Activated CD8-positive, alpha-beta memory T cell treated with anti-CD3 and anti-CD28 coated beads, Interleukin-2, amount 50 U/mL, for 48 hours (primary cell): ENCODE measurements around the gene LRRFIP1.
A peak's percentile ranks its signal among the peaks of the same experiment; 100 is the strongest.

Experiments
- DNase-seq: peaks from one replicate; pipeline ENCODE4 v3.0.0-alpha.2; 2020

LRRFIP1 gene

GRCh38 chr2:237708491-237708890, 81.1 kb downstream of the LRRFIP1 start:
- DNase-seq, result no peak

- no peak for DNase-seq
These were observed 81.6 kb downstream of the LRRFIP1 start for GRCh38 chr2:237708961-237709360.

GRCh38 chr2:237711458-237712150, 84.2 kb downstream of the LRRFIP1 start:
- DNase-seq, result no peak

- DNase-seq, result no peak
These were observed 85.3 kb downstream of the LRRFIP1 start for GRCh38 chr2:237712477-237713377.

GRCh38 chr2:237714690-237715458, 87.5 kb downstream of the LRRFIP1 start:
- peak; percentile 41 for DNase-seq

- peak; percentile 48 for DNase-seq
These were observed 88.1 kb downstream of the LRRFIP1 start for GRCh38 chr2:237715459-237715947.

GRCh38 chr2:237716011-237716410, 88.6 kb downstream of the LRRFIP1 start:
- no peak for DNase-seq

- no peak for DNase-seq
These were observed 90.2 kb downstream of the LRRFIP1 start for GRCh38 chr2:237717366-237718276.

- DNase-seq, result no peak
These were observed 90.9 kb downstream of the LRRFIP1 start for GRCh38 chr2:237718277-237718634.

GRCh38 chr2:237720444-237720843, 93.1 kb downstream of the LRRFIP1 start:
- no peak for DNase-seq

GRCh38 chr2:237720957-237721356, 93.6 kb downstream of the LRRFIP1 start:
- no peak for DNase-seq

GRCh38 chr2:237721458-237721857, 94.1 kb downstream of the LRRFIP1 start:
- DNase-seq, result no peak

GRCh38 chr2:237722616-237723015, 95.2 kb downstream of the LRRFIP1 start:
- DNase-seq, result peak; percentile 30

GRCh38 chr2:237723023-237723422, 95.6 kb downstream of the LRRFIP1 start:
- no peak for DNase-seq

- peak; percentile 51 for DNase-seq
These were observed 96.2 kb downstream of the LRRFIP1 start for GRCh38 chr2:237723602-237724001.

GRCh38 chr2:237724811-237725478, 97.6 kb downstream of the LRRFIP1 start:
- peak; percentile 30 for DNase-seq

GRCh38 chr2:237725661-237726060, 98.3 kb downstream of the LRRFIP1 start:
- peak; percentile 42 for DNase-seq

- DNase-seq, result no peak
These were observed 99.0 kb downstream of the LRRFIP1 start for GRCh38 chr2:237726401-237726830.

- peak; percentile 56 for DNase-seq
These were observed 100.0 kb downstream of the LRRFIP1 start for GRCh38 chr2:237727363-237727762.

- no peak for DNase-seq
These were observed 102.5 kb downstream of the LRRFIP1 start for GRCh38 chr2:237729681-237730475.

- DNase-seq, result peak; percentile 75
These were observed 104.3 kb downstream of the LRRFIP1 start for GRCh38 chr2:237731663-237732062.
